Activated gamma-delta T cell treated with Interleukin-2 at 50 U/mL for 16 hours (primary cell): ENCODE data around the gene RPL3.

Experiments
- DNase-seq: peaks from one replicate; pipeline ENCODE4 v3.0.0-alpha.2; 2020

The RPL3 gene

DNA sequence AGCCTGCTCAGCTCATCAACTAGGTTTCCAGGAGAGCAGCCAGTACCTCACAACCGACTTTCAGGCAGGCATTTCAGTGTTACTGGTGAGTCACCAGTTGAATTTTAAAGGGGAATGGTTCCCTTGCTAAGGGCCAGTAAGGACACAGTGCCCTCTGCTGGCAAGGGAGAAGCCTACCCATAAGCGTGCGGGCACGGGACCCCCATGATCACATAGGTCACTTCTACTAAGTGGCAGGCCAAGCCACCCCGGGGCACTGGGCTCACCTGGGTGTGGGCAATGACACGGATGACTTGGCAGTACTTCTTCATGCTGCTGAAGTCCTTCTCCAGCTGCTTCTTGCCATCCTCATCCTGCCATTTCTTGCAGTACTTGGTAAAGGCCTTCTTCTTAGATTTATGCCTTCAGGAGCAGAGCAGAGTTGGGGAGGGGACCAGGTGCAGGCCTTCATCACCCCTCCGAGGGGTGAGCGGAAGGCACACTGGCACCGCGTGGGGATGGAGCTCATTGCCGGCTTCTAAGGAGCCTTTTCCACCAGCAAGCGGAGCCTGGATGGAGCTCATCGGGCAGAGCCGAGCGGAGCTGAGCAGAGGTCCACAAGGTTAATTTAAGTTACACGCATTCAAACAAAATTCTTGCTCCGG lies 2.9 kb downstream of the RPL3 start:
- peak; percentile 79 for DNase-seq

DNA sequence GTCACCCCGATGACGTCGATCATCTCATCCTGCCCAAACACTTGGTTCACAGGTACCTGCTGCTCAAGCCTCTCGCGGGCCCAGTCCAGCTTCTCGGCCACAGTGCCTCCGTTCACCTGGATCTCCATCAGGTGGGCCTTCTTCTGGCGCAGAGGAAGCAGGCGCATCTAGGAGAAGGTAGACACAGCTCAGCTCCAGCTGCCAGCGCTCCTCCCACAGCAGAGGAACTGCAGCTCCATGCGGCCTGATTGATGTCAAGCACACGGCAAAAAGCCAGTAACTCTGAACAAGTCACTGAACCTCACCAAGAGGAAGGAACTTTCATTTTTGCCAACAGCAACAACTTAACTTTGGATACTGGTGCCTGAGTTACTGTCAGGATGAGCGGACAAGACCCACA lies 4.0 kb downstream of the RPL3 start:
- DNase-seq, result no peak

DNA sequence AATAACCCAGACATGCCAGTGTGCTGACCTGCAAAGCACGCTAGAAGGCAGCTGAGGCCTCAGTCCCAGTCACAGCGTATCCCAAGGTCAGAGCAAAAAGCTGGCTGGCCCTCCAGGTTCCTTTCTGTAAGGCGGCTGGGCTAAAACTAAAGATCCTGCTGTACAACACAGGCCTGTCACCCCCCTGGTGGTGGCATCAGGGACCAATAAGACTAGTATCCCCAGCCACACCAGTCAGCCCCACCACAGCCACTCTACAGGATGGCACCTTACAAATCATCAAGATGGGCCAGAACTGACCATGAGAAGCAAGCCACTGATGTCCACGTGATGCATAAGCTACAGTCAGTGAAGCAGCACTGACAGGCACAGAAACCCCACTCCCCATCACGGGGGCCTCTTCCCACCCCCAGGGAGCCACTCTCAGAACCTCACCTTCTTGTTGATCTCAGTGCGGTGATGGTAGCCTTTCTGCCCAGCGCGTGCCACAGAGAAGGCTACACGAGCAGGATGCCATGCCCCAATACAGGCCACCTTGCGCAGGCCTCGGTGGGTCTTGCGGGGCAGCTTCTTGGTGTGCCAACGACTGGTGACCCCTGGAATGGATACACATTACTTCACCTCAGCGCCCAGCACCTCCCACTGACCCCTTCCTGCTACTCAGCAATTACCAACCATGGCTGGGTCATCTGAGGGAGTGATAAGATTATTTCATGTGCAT lies 5.0 kb downstream of the RPL3 start:
- no peak for DNase-seq

DNA sequence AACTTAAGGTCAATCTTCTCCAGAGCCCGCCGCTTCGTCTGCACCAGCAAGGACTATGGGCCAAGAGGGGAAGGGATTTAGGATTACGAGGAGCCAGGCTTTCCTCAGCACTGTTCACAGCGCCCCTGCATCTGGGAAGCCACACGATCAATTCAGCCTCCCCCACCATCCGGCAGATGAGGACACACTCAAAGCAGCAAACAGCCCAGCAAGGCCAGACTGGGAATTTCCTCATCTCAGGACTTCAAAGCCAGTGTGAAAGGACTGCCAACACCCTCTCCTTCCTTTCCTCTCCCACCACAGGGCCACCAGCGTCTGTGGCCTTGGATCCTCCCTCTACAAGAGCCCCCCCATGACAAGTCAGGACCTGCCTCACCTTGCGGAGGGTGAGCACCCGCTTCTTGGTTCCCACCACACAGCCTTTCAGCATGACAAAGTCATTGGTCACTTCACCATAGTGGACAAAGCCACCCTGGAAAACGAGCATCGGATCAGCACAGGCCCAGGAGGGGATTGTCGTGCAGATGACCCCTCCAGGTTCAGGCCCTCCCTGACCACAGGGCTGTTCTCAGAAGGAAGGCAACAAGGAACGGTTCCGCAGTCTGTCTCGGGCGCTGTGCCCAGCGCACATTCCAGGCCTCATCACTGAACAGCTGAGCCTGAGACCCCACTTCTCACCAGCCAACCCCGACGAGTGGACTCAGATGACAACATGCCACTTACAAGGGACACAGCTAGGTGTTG lies 6.0 kb downstream of the RPL3 start:
- no peak for DNase-seq

- DNase-seq, result no peak
Observed at GRCh38 chr22:39312410-39312809, 7.0 kb downstream of the RPL3 start.

DNA sequence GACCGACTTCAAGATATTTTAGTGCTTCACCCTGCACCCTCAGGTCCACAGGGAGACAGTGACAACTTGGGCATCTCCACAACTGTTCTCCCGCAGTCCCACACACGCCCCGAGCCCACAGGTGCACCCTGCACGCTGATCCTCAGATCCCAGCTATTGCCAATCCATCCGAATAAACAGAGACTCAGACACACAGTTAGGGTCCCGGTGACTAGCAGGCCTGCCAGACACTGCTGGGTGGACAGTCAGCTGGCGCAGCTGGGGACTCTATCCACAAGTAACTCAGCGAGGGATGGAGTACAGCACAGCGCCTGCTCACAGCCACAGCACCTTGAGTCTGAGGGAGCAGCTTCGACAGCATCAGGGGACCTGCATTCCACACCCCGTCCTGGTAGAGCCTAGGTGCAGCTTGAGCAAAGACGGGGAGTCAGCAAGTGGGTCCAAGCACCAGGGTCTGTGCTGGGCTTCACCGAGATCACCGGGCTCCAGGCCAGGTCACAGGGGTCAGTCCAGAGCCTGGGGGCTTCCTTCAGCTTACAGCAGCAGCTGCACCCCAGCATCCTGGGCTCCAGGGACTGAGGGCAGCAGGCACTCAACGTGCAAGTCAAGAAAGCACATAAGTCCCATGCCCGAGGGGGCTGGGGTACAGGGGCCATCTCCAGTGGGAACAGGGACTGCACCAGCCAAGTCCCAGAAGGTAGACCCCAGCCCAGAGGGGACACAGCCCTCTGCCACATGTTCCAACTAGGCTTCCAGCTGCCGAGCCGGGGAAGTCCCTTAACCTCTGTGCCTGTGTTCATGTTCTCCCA lies 7.6 kb downstream of the RPL3 start:
- DNase-seq, result no peak

DNA sequence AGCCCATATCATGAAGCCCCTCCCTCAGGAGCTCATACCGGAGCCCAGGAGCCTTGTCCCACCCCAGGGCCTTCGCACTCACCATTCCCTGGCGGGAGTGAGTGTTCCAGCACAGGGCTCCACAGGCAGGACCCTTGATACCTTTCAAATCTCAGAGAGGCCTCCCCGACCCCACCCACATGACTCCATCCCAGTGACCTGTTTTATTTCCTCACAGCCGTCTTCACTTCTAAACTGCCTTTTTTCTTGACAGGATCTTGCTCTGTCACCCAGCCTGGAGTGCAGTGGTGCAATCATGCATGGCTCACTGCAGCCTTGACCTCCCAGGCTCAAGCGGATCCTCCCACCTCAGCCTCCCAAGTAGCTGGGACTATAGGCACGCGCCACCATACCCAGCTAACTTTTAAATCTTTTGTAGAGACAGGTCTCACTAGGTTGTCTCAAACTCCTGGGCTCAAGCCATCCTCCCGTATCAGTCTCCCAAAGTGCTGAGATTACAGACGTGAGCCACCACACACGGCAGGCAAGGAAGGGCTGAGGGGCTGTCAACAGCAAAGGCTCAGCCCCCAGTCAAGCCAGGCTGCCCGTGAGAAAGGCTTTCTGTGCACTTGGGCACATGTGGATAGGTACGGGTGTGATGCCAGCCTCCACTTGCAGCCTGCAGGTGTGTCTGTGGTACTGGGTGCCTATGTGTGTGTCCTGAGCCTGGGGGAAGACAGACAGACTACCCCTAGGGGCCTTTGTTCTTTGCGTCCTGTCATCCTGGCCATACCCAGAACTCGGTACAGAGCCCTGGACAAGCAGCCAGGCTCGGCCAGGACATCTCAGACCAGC lies 9.3 kb downstream of the RPL3 start:
- no peak for DNase-seq

DNA sequence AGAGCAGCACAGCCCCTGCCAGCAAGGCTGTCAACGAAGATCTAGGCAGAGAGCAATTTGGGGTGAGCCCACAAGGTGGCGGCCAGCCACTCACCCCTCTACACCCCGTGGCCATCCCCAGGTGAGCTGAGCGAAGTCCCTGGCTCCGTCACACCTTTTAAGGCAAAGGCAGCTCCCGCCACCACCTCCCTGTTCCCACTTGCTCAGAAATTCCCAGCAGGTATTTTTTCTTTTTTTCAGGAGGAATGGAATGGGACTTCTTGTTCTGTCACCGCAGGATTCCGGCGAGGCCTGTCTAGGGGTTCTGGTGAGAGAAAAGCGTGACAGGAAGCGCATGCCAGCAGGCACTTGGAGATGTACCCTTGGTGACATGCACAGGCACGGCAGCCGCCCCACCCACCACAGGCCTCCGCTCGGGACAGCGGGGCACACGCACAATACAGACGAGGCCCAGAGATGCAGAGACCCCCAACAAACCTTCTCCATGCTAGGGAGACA lies 10.0 kb downstream of the RPL3 start:
- no peak for DNase-seq

GRCh38 chr22:39308614-39309363 lies 10.6 kb downstream of the RPL3 start:
- no peak for DNase-seq

DNA sequence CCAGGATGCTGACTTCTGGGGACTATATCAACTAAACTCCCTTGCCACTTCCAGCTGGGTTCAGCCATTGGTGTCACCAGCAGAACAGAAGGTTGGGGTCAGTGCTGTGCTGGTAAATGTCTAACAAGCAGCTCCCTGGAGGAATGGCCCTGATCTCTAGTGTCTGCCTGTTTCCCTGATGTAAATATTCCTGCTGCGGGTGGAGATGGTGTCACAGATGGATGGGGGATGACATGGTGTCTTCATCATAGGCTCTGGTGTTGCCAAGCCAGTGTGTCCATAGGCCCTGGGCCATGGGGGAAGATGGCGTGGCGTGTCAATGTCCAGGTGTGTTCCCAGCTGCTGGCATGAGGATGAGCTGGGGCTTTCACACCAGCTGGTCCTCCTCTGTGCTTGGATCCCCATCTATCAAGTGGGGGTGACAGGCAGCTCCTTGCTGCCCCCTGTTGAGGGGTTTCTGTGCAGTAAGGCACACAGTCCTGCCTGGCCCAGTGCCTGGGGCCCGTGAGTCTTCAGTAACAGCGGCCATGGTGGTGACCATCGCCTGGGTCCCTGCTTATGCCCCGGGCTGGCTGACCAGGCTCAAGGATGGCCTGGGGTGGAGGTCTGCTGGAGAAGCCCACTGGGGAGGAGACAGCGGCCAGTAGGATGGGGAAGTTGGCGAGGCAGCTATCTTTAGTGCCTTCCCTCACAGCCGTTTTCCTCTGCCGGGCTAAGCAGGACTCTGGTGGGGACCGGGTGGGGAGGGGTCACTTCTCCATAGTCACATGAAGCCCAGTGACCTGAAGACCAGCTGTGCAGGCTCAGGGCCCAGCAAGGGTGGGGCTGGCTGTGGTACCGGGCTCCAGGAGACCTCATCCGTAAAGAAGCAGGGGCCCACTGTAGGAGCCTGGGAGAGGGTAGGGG lies 12.7 kb downstream of the RPL3 start:
- peak; percentile 59 for DNase-seq

- DNase-seq, result no peak
Observed at GRCh38 chr22:39303892-39304671, 15.3 kb downstream of the RPL3 start.

- DNase-seq, result no peak
Observed at GRCh38 chr22:39303358-39303757, 16.1 kb downstream of the RPL3 start.

- no peak for DNase-seq
Observed at GRCh38 chr22:39302431-39302960, 16.9 kb downstream of the RPL3 start.

DNA sequence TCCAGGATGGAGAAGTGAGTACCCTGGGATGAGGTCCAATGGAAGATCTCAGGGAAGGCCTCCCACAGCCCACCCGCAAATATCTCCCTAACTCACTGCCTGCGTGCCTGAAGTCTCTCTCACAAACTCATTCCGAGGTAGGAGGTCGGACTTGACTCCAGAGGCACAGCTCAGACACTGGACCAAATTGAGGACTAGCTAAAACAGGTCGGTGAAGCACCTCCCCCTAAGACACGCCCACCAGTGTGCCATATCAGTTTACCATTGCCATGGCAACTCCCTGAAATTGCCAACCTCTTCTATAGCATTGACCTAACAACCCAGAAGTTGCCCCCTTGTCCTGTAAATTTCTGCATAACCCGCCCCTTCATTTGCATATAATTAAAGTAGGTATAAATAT lies 17.5 kb downstream of the RPL3 start:
- no peak for DNase-seq

DNA sequence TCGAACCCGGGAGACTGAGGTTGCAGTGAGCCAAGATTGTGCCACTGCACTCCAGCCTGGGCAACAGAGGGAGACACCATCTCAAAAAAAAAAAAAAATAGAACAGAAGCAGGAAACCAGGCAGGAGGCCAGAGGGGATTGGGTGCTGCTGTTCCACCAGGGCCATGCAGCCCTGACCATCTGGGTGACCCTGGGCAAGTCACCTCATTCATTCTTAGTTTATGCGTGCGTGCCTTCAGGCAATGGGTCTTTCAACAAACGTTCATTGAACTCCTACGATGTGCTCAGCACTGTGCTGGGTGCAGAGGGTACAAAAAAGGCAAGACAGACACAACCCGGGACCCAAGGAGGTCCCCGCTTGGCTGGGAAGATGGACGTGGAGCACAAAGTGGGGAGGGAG lies 18.3 kb downstream of the RPL3 start:
- no peak for DNase-seq

DNA sequence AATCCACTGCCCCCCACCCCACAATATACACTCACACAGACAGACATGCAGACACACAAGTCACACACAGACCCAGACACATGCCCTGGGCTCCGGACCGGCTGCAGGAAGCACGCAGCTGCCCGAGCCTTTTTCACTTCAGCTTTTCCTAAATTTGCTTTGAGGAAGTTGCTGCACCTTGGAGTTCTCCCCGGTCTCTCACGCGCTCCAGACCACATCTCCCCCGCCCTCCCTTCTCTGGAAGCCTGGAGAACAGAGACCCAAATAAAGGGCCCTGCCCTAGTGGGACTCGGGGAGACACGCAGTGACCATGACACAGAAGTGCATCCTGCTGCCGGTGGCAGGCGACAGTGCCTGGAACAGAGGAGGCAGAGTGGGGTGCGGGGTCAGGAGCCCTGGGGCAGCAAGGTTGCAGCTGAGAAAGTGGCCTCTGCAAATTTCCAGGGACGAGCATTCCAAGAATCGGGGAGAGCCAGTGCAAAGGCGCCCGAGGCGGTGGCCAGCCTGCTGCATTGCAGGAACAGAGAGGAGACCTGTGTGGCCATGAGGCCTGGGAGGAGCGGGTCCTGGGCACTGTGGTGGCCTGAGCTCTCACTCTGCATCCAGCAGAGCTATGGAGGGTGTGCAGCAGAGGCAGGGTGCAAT lies 19.1 kb downstream of the RPL3 start:
- no peak for DNase-seq

GRCh38 chr22:39299829-39300178 lies 19.6 kb downstream of the RPL3 start:
- DNase-seq, result no peak

GRCh38 chr22:39298241-39298987 lies 21.0 kb downstream of the RPL3 start:
- no peak for DNase-seq
